ENCODE data around the gene NTM. TPM values are rescaled to one million over a fixed set of nuclear protein-coding genes. Genes with fewer than 3 reads are reported as not detected.

Gene NTM
- total RNA-seq, 1 experiment from 2014 or later, result 8.6 TPM

DNA sequence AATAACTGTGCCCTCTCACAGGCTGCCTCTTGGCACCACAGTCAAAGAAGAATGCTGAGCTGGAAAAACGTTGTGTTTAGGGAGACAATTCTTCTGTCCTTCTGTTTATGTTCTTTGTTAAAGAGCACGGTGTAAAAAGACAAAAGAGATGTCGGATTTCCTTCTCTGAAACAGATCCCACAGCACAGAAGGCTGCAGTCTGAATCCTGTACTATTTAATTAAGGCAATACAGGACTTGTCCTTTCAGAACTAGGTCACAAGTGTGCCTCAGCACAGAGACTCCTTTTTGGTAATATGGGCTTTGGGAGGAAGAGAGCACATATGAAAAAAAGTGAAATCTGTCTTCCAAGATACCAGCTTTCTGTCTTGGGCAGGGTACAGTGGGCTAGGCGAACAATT lies 201.2 kb downstream of the NTM start:
- ChIA-PET CTCF (no interaction called here), POLR2A (ENCODE audit: low non-redundant PET) (no interaction called here)
- no peak for DNase-seq (ENCODE audit: low spot score)
- Histone ChIP-seq H3K27me3 (replicated peaks; ENCODE audit: insufficient read depth, low read depth, low read length, poor library complexity) (peaks cover 66% of the 10 kb centered on the region), H3K36me3 (ENCODE audit: insufficient read depth, low read length, poor library complexity, severe bottlenecking) (no peaks in the 10 kb centered on the region), H3K9me3 (ENCODE audit: low read depth, low read length, poor library complexity, severe bottlenecking) (no peaks in the 10 kb centered on the region), H3K4me3 (ENCODE audit: low read depth, low read length, poor library complexity, severe bottlenecking) (no peak overlapping the region), H3K4me1 (ENCODE audit: insufficient read depth, low read length, poor library complexity, severe bottlenecking) (no peaks in the 10 kb centered on the region), H3K27ac (ENCODE audit: low read depth, low read length, poor library complexity, severe bottlenecking) (no peak overlapping the region)
- TF ChIP-seq EZH2 (IDR thresholded peaks at IDR 0.05; ENCODE audit: borderline replicate concordance, low read depth, low read length, poor library complexity, severe bottlenecking), result no peak
- TF ChIP-seq, protein P1, sequence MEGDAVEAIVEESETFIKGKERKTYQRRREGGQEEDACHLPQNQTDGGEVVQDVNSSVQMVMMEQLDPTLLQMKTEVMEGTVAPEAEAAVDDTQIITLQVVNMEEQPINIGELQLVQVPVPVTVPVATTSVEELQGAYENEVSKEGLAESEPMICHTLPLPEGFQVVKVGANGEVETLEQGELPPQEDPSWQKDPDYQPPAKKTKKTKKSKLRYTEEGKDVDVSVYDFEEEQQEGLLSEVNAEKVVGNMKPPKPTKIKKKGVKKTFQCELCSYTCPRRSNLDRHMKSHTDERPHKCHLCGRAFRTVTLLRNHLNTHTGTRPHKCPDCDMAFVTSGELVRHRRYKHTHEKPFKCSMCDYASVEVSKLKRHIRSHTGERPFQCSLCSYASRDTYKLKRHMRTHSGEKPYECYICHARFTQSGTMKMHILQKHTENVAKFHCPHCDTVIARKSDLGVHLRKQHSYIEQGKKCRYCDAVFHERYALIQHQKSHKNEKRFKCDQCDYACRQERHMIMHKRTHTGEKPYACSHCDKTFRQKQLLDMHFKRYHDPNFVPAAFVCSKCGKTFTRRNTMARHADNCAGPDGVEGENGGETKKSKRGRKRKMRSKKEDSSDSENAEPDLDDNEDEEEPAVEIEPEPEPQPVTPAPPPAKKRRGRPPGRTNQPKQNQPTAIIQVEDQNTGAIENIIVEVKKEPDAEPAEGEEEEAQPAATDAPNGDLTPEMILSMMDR (conservative IDR thresholded peaks at IDR 0.05; ENCODE audit: low read depth, low read length), result no peak
- intact Hi-C loops (cut with micrococcal nuclease; ENCODE audit: unreplicated experiment), result no loop called here
- no TSS peak for BruUV-seq (replicated peaks)

DNA sequence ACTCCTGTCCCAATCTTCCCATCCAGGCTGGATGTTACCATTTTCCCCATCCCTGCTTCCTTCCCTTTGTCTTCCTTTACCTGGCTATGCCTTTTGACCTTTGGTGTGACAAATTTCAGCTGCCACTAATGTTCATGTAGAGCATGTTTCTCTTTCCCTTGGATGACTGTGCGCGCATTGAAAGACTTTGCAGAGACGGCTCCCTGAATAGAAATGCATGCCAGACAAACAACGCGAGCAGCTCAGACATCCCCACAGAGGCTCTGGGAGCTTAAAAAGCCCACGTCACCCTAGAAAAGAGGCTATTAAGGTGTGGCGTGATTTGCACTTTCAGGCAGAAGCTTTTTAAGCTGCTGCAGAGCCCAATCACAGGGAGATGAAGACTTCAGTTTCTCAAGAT lies 202.0 kb downstream of the NTM start:
- TF ChIP-seq EZH2 (IDR thresholded peaks at IDR 0.05; ENCODE audit: borderline replicate concordance, low read depth, low read length, poor library complexity, severe bottlenecking), result no peak
- TF ChIP-seq, protein P1 (conservative IDR thresholded peaks at IDR 0.05; ENCODE audit: low read depth, low read length), result no peak
- Histone ChIP-seq H3K27me3 (replicated peaks; ENCODE audit: insufficient read depth, low read depth, low read length, poor library complexity) (peaks cover 66% of the 10 kb centered on the region), H3K4me3 (ENCODE audit: low read depth, low read length, poor library complexity, severe bottlenecking) (no peak overlapping the region), H3K4me1 (ENCODE audit: insufficient read depth, low read length, poor library complexity, severe bottlenecking) (no peaks in the 10 kb centered on the region), H3K27ac (ENCODE audit: low read depth, low read length, poor library complexity, severe bottlenecking) (no peak overlapping the region), H3K9me3 (ENCODE audit: low read depth, low read length, poor library complexity, severe bottlenecking) (no peaks in the 10 kb centered on the region), H3K36me3 (ENCODE audit: insufficient read depth, low read length, poor library complexity, severe bottlenecking) (no peaks in the 10 kb centered on the region)
- ChIA-PET POLR2A (ENCODE audit: low non-redundant PET) (no interaction called here), CTCF (no interaction called here)
- no peak for DNase-seq (ENCODE audit: low spot score)
- intact Hi-C loops (cut with micrococcal nuclease; ENCODE audit: unreplicated experiment), result no loop called here
- no TSS peak for BruUV-seq (replicated peaks)

DNA sequence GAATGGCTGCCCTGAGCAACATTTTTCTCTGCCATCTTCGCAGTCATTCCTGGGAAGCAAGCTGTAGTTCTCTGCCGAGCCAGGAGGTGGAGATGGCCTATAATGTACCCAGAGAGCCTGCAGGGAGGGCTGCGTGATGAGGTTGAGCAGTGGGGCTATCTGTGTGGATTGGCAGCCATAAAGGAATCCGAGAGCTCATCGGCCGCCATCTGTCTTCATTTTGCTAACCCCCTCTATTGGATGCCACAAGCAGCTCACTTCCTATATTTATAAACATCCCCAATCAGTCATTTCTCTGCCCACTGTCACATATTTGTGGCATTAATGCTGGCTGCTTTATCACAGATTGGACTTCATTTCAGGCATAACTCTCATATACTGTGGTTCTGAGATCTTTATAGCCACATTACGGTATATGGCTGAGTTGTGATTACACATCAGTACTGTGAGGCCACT lies 209.5 kb downstream of the NTM start:
- intact Hi-C loops (cut with micrococcal nuclease; ENCODE audit: unreplicated experiment), result loop anchor here (5.0 kb wide), 1 partner anchor 92 kb away; no protein-coding TSS in a partner anchor
- no peaks in the 10 kb centered on the region for H3K4me1 ChIP-seq (ENCODE audit: insufficient read depth, low read length, poor library complexity, severe bottlenecking)
- peak; percentile 68 for DNase-seq (ENCODE audit: low spot score)
- H3K36me3 ChIP-seq (ENCODE audit: insufficient read depth, low read length, poor library complexity, severe bottlenecking), result no peaks in the 10 kb centered on the region
- TF ChIP-seq EZH2 (IDR thresholded peaks at IDR 0.05; ENCODE audit: borderline replicate concordance, low read depth, low read length, poor library complexity, severe bottlenecking), result no peak
- TF ChIP-seq, protein P1 (conservative IDR thresholded peaks at IDR 0.05; ENCODE audit: low read depth, low read length), result peak; percentile 62
- H3K9me3 ChIP-seq (ENCODE audit: low read depth, low read length, poor library complexity, severe bottlenecking), result no peaks in the 10 kb centered on the region
- no peak overlapping the region for H3K4me3 ChIP-seq (ENCODE audit: low read depth, low read length, poor library complexity, severe bottlenecking)
- BruUV-seq (replicated peaks), result no TSS peak
- CTCF ChIA-PET, result interaction anchor here (0.5 kb wide), 1 partner anchor 11 kb away, joined by 5 read pairs; no protein-coding TSS in a partner anchor
- H3K27ac ChIP-seq (ENCODE audit: low read depth, low read length, poor library complexity, severe bottlenecking), result no peak overlapping the region
- peaks cover 73% of the 10 kb centered on the region for H3K27me3 ChIP-seq (replicated peaks; ENCODE audit: insufficient read depth, low read depth, low read length, poor library complexity)
- POLR2A ChIA-PET (ENCODE audit: low non-redundant PET), result interaction anchor here (0.5 kb wide), 1 partner anchor 84 kb away, joined by 3 read pairs; no protein-coding TSS in a partner anchor
